A549 (cell line): ENCODE measurements around the gene MATN3.

Source experiments
- JUN ChIP-seq, 2 experiments: fragments of >200 bp; sonication (Bioruptor Twin); formaldehyde crosslinking; IDR thresholded peaks; 2 replicates in 1 of 2; 3 replicates in 1 of 2; pipeline ENCODE4 v1.6.1; 2016 to 2017
- JUNB ChIP-seq: fragments of >200 bp; sonication (Bioruptor Twin); formaldehyde crosslinking; IDR thresholded peaks from 2 replicates; pipeline ENCODE4 v1.6.1; 2016
- KDM5A ChIP-seq: fragments of 200-600 bp; sonication (generic); IDR thresholded peaks from 2 replicates; pipeline ENCODE4 v1.6.1; 2016; ENCODE audit warnings: antibody characterized with exemption, mild to moderate bottlenecking
- NR3C1 ChIP-seq: fragments of >200 bp; sonication (Bioruptor Twin); formaldehyde crosslinking; IDR thresholded peaks from 3 replicates; pipeline ENCODE4 v1.6.1; 2017
- PHF8 ChIP-seq: fragments of 200-600 bp; sonication (generic); IDR thresholded peaks from 2 replicates; pipeline ENCODE4 v1.6.1; 2016; ENCODE audit warnings: low read depth, mild to moderate bottlenecking, antibody characterized with exemption, moderate library complexity, borderline replicate concordance
- POLR2A ChIP-seq: IDR thresholded peaks from 2 replicates; pipeline ENCODE4 v1.6.1; 2012; ENCODE audit warnings: mild to moderate bottlenecking, low read length
- RFX5 ChIP-seq: fragments of 450-650 bp; IDR thresholded peaks from 2 replicates; pipeline ENCODE4 v1.7.1; 2014; ENCODE audit warnings: antibody characterized with exemption, mild to moderate bottlenecking, moderate library complexity
- RNF2 ChIP-seq: fragments of 200-600 bp; sonication (generic); IDR thresholded peaks from 2 replicates; pipeline ENCODE4 v1.6.1; 2016; ENCODE audit warnings: low read depth, mild to moderate bottlenecking, antibody characterized with exemption, moderate library complexity, borderline replicate concordance
- SMC3 ChIP-seq: fragments of >200 bp; sonication (Bioruptor Twin); formaldehyde crosslinking; IDR thresholded peaks from 3 replicates; pipeline ENCODE4 v1.6.1; 2018; ENCODE audit warnings: inconsistent platforms
- TFCP2L1 ChIP-seq: fragments of 250-450 bp; sonication (Bioruptor Pico); IDR thresholded peaks from 2 replicates; pipeline ENCODE4 v1.5.0; 2021; ENCODE audit warnings: mild to moderate bottlenecking
- ZFP36 ChIP-seq: fragments of 450-650 bp; IDR thresholded peaks from 2 replicates; pipeline ENCODE4 v1.6.1; 2014; ENCODE audit warnings: borderline replicate concordance; ENCODE audit not compliant: partially characterized antibody
- TF ChIP-seq, protein P1 (sequence below): fragments of >200 bp; sonication (Bioruptor Twin); formaldehyde crosslinking; IDR thresholded peaks from 3 replicates; pipeline ENCODE4 v1.5.1; 2016
- TF ChIP-seq, protein P2 (sequence below): fragments of 450-650 bp; IDR thresholded peaks from 2 replicates; pipeline ENCODE4 v1.6.1; 2014; ENCODE audit warnings: antibody characterized with exemption
- TF ChIP-seq, protein P3 (sequence below): fragments of 200-600 bp; sonication (generic); IDR thresholded peaks from 2 replicates; pipeline ENCODE4 v1.6.1; 2016; ENCODE audit warnings: antibody characterized with exemption, mild to moderate bottlenecking, moderate library complexity

DNA sequence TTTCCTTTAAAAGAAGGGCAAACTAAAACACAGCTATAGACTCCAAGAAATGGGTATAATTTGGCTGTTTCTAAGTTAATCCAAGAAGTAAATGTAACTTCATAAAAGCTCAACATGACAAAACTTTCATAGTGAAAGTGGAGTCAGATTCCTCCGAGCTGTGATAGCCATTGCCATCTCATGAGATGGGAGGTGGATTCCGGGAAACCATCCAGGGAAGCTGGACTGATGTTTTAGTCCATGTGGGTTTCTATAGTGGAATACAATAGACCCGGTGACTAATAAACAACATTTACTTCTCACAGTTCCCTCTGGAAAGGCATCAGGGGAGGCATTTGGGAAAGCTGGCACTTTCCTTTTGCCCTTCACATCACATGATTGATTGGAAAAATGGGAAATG lies 49.0 kb upstream of the MATN3 start:
- no peak for TF ChIP-seq PHF8
- TF ChIP-seq TFCP2L1 (CRISPR knock-in tag) = no peak
- TF ChIP-seq RNF2 = no peak
- TF ChIP-seq RFX5 = no peak
- no peak for TF ChIP-seq KDM5A
- TF ChIP-seq, protein P1, sequence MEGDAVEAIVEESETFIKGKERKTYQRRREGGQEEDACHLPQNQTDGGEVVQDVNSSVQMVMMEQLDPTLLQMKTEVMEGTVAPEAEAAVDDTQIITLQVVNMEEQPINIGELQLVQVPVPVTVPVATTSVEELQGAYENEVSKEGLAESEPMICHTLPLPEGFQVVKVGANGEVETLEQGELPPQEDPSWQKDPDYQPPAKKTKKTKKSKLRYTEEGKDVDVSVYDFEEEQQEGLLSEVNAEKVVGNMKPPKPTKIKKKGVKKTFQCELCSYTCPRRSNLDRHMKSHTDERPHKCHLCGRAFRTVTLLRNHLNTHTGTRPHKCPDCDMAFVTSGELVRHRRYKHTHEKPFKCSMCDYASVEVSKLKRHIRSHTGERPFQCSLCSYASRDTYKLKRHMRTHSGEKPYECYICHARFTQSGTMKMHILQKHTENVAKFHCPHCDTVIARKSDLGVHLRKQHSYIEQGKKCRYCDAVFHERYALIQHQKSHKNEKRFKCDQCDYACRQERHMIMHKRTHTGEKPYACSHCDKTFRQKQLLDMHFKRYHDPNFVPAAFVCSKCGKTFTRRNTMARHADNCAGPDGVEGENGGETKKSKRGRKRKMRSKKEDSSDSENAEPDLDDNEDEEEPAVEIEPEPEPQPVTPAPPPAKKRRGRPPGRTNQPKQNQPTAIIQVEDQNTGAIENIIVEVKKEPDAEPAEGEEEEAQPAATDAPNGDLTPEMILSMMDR = no peak
- TF ChIP-seq, protein P2, sequence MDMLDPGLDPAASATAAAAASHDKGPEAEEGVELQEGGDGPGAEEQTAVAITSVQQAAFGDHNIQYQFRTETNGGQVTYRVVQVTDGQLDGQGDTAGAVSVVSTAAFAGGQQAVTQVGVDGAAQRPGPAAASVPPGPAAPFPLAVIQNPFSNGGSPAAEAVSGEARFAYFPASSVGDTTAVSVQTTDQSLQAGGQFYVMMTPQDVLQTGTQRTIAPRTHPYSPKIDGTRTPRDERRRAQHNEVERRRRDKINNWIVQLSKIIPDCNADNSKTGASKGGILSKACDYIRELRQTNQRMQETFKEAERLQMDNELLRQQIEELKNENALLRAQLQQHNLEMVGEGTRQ = no peak
- TF ChIP-seq NR3C1 = no peak
- no peak for TF ChIP-seq SMC3
- TF ChIP-seq JUNB = no peak
- no peak for TF ChIP-seq ZFP36
- no peak for TF ChIP-seq JUN (IDR thresholded peaks at IDR 0.05)
- TF ChIP-seq, protein P3, sequence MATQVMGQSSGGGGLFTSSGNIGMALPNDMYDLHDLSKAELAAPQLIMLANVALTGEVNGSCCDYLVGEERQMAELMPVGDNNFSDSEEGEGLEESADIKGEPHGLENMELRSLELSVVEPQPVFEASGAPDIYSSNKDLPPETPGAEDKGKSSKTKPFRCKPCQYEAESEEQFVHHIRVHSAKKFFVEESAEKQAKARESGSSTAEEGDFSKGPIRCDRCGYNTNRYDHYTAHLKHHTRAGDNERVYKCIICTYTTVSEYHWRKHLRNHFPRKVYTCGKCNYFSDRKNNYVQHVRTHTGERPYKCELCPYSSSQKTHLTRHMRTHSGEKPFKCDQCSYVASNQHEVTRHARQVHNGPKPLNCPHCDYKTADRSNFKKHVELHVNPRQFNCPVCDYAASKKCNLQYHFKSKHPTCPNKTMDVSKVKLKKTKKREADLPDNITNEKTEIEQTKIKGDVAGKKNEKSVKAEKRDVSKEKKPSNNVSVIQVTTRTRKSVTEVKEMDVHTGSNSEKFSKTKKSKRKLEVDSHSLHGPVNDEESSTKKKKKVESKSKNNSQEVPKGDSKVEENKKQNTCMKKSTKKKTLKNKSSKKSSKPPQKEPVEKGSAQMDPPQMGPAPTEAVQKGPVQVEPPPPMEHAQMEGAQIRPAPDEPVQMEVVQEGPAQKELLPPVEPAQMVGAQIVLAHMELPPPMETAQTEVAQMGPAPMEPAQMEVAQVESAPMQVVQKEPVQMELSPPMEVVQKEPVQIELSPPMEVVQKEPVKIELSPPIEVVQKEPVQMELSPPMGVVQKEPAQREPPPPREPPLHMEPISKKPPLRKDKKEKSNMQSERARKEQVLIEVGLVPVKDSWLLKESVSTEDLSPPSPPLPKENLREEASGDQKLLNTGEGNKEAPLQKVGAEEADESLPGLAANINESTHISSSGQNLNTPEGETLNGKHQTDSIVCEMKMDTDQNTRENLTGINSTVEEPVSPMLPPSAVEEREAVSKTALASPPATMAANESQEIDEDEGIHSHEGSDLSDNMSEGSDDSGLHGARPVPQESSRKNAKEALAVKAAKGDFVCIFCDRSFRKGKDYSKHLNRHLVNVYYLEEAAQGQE = no peak
- TF ChIP-seq POLR2A = no peak
